NCI-H748 (cell line): ENCODE results near the gene TOX2.

Source experiments
- DNase-seq: peaks from one replicate; lab custom pipeline; 2025; ENCODE audit not compliant: unreplicated experiment; lab: John Stamatoyannopoulos, UW

The TOX2 gene

GRCh38 chr20:43938932-43939761 is 24.5 kb downstream of the TOX2 start:
- no peak for DNase-seq

DNA sequence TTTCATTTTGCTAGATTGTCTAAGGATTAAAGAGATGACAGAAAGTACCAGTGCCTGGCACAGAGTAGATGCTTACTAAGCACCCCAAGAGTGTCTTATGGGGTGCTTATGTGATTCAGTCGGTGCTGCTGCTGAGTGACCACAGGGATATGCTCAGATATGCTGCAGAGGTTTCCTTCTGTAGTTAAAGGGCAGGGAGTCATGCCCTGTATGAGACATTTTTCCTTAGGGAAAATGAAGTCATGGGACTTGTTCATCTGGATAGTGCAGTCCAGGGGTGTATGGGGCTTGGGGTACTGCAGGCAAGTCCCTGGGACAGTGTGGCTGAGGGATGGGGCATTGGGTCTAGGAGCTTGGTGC is 25.1 kb downstream of the TOX2 start:
- DNase-seq = no peak

GRCh38 chr20:43940518-43941225 is 26.0 kb downstream of the TOX2 start:
- peak; percentile 16 for DNase-seq

- DNase-seq = peak; percentile 32
Observed at GRCh38 chr20:43941476-43942200, 27.0 kb downstream of the TOX2 start.

DNA sequence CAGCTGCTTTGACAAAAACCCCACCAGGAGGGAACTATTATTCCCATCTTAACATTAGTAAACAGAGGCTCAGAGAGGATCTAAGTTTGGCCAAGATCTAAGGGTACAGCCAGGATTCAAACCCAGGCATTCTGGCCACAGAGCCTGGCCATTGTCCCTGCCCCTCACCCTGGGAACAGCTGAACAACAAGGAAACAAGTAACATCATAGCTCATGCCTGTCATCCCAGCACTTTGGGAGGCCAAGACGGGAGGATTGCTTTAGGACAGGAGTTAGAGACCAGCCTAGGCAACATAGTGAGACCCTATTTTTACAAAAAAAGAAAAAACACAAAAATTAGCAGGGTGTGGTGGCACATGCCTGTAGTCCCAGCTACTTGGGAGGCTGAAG is 27.5 kb downstream of the TOX2 start:
- DNase-seq = no peak

DNA sequence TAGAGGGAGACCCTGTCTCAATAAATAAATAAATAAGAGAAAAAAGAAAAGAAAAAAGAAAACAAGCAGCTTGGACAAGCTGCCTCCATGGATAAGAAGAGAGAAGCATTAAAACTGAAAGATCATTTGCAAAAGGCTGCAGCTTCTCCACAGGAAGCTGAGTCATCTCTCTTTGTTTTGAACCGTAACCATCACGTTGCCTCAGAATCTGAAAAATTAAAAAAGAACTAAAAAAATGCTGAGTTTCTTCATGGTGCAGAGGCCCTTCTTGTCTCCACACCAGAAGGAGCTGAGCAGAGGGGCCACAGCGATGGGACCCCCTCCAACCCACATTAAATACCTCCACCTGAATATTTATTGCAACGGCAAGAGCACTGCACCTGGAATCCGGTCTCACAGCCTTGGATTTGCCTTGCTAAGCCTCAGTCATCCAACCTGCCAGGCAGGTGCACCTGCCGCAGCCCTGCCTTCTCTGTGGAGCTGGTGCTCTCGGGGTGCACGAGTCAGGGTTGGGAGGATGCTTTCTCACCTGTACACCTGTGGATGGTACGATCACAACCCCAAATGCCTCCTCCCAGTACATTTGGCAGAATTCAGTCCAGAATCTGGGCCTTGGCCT is 28.1 kb downstream of the TOX2 start:
- DNase-seq = peak; percentile 25

- DNase-seq = no peak
Observed at GRCh38 chr20:43943725-43944124, 29.1 kb downstream of the TOX2 start.

GRCh38 chr20:43944653-43945235 is 30.1 kb downstream of the TOX2 start:
- DNase-seq = no peak

GRCh38 chr20:43945391-43946205 is 30.9 kb downstream of the TOX2 start:
- no peak for DNase-seq

DNA sequence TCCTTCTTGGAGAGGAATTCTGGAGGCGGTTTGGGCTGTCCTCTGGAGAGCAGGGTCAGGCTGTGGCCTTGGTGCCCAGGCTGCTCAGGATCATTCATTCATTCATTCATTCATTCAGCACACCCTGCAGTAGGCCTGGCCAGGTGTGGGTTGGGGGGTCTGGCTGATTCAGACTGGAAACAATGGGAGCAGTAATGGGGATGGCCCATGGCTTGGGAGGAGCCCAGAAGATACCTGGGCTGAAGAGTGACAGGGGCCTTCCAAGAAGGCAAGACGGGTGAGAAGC is 31.5 kb downstream of the TOX2 start:
- DNase-seq = no peak

GRCh38 chr20:43946659-43947315 is 32.1 kb downstream of the TOX2 start:
- DNase-seq = no peak

- DNase-seq = no peak
Observed at GRCh38 chr20:43947316-43947710, 32.7 kb downstream of the TOX2 start.

DNA sequence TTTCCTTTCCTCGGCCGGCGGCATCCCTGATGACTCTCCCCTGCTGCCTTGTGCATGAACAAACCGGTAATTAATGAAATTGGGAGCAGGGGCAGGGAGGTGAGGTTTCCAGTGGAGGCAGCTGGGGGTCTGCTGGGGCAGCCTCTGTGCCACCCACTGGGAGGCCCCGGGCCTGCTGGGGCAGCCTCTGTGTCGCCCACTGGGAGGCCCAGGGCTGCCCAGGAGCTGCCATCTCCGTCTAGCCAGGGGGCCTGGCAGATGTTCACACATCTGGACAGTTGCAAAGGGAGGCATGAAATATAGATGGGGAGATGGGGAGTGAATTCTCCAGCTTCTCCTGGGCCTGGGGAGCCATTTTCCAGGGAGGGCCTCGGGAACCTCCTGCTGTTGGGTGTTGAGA is 33.8 kb downstream of the TOX2 start:
- no peak for DNase-seq

DNA sequence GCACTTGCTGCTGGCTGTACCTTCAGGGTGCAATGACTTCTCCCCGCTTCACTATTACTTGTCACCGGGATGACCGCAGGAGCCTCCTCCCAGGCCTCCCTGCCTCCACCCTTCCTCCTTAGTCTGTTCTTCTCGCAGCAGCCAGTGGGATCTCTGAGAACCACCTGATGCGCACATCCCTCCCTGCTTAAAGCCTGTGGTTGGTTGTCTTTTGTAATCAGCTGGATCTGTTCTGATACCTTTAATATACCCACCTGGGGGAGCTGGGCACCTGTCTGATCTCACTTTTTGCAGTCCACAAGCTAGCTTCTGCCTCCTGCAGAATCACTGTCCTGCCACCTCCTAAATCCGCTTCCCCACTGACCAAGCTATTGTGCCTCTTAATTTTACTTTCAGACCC is 34.6 kb downstream of the TOX2 start:
- no peak for DNase-seq

GRCh38 chr20:43949741-43950618 is 35.3 kb downstream of the TOX2 start:
- no peak for DNase-seq

DNA sequence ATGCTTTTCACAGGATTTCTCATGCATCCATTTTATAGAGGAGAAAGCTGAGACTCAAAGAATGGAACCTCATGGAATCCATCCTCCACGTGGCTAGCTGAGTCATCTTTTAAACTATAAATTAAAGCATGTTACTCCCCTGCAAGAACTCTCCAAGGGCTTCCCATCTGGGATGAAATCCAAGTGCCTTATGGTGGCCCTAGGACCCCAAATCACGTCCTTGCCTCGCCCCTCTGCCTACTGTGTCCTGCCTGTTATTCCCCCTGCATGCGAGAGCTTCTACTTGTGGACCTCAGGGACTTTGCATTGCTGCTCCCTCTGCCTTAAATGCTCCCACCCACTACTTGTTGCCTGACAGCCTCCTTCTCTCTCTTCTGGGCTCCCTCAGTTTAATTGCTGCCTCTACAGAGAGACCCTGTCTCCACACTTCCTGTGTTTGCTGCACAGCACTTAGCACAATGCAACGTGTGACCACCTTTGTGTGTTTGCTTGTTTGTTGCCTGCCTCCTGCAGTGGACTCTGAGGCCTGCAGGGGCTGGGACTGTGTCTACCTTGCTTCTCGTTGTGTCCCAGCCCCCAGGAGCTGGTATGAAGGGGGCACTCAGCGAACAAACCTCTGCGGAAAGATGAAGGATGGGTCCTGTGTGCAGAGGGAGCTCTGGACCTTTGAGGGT is 39.4 kb downstream of the TOX2 start:
- no peak for DNase-seq

- no peak for DNase-seq
Observed at GRCh38 chr20:43954704-43955061, 40.0 kb downstream of the TOX2 start.

DNA sequence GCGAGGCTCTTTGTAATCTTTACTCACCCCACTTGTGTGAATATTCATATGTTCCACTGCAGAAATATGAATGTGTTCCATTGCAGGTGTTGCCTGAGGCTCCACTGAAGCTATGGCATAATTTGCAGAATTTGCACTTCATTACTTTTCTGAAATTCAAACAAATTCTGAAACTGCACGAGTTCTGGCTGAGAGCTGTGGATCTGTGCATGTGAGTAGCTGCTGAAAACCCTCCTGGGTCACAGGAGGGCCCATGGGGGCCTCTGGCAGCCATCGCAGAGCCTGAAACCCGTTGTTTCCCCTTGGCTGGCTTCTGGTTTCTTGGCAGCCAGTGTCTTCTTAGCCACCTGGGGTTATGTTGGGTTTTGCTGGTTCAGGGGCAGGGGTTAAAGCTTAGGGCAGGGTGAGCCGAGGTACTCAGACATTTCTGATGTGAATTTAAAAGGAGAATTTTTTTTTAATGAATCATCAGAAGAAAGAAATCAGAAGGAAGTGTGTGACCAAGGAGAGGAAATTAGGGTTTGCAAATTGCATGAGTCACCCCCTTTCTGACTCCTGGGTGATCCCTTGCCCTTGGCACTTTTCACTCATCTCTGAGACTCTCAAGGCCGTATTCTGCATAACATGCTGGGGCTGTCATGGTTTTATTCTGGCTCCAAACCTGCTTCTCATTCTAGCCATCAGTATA is 40.6 kb downstream of the TOX2 start:
- no peak for DNase-seq
